HG03064 (cell line): ENCODE measurements around the gene TMEM11.

ENCODE experiments used
- ATAC-seq: cut with Tn5 transposase; IDR thresholded peaks from one replicate; pipeline ENCODE4 v1.9.1; 2021; ENCODE audit warnings: low read depth; ENCODE audit not compliant: unreplicated experiment

TMEM11 gene

GRCh38 chr17:21186399-21187187 lies 27.4 kb downstream of the TMEM11 start:
- no peak for ATAC-seq

GRCh38 chr17:21185061-21185460 lies 28.9 kb downstream of the TMEM11 start:
- ATAC-seq = no peak

- no peak for ATAC-seq
These were observed 29.4 kb downstream of the TMEM11 start for GRCh38 chr17:21184570-21184969.

GRCh38 chr17:21183468-21183867 lies 30.5 kb downstream of the TMEM11 start:
- ATAC-seq = no peak

- no peak for ATAC-seq
These were observed 35.9 kb downstream of the TMEM11 start for GRCh38 chr17:21177854-21178600.

GRCh38 chr17:21177401-21177800 lies 36.6 kb downstream of the TMEM11 start:
- ATAC-seq = no peak

- ATAC-seq = no peak
These were observed 37.1 kb downstream of the TMEM11 start for GRCh38 chr17:21176773-21177395.

GRCh38 chr17:21174713-21175112 lies 39.2 kb downstream of the TMEM11 start:
- ATAC-seq = no peak

GRCh38 chr17:21174186-21174585 lies 39.8 kb downstream of the TMEM11 start:
- no peak for ATAC-seq

GRCh38 chr17:21173543-21173942 lies 40.4 kb downstream of the TMEM11 start:
- ATAC-seq = no peak

GRCh38 chr17:21172846-21173245 lies 41.1 kb downstream of the TMEM11 start:
- ATAC-seq = no peak

GRCh38 chr17:21171970-21172510 lies 41.9 kb downstream of the TMEM11 start:
- no peak for ATAC-seq

- ATAC-seq = peak; percentile 66
These were observed 42.5 kb downstream of the TMEM11 start for GRCh38 chr17:21171309-21171922.

- ATAC-seq = no peak
These were observed 43.2 kb downstream of the TMEM11 start for GRCh38 chr17:21170809-21171208.

- no peak for ATAC-seq
These were observed 44.5 kb downstream of the TMEM11 start for GRCh38 chr17:21169496-21169895.

- no peak for ATAC-seq
These were observed 45.5 kb downstream of the TMEM11 start for GRCh38 chr17:21168555-21168865.

- ATAC-seq = no peak
These were observed 46.7 kb downstream of the TMEM11 start for GRCh38 chr17:21167303-21167702.

- ATAC-seq = no peak
These were observed 47.3 kb downstream of the TMEM11 start for GRCh38 chr17:21166595-21167210.

- ATAC-seq = no peak
These were observed 47.9 kb downstream of the TMEM11 start for GRCh38 chr17:21165922-21166594.

- ATAC-seq = no peak
These were observed 49.3 kb downstream of the TMEM11 start for GRCh38 chr17:21164620-21165019.
